Astrocyte (in vitro differentiated cells and primary cell): ENCODE measurements around the gene GALT.

Source experiments
- EZH2 ChIP-seq: IDR thresholded peaks from 2 replicates; pipeline ENCODE4 v1.6.1; 2012; ENCODE audit warnings: mild to moderate bottlenecking, low read length, inconsistent platforms; ENCODE audit not compliant: insufficient read depth
- TF ChIP-seq, protein P1 (sequence below): IDR thresholded peaks from 2 replicates; pipeline ENCODE4 v1.5.1; 2011; ENCODE audit warnings: low read depth, mild to moderate bottlenecking, inconsistent platforms, low read length, moderate library complexity; ENCODE audit not compliant: insufficient read depth

DNA sequence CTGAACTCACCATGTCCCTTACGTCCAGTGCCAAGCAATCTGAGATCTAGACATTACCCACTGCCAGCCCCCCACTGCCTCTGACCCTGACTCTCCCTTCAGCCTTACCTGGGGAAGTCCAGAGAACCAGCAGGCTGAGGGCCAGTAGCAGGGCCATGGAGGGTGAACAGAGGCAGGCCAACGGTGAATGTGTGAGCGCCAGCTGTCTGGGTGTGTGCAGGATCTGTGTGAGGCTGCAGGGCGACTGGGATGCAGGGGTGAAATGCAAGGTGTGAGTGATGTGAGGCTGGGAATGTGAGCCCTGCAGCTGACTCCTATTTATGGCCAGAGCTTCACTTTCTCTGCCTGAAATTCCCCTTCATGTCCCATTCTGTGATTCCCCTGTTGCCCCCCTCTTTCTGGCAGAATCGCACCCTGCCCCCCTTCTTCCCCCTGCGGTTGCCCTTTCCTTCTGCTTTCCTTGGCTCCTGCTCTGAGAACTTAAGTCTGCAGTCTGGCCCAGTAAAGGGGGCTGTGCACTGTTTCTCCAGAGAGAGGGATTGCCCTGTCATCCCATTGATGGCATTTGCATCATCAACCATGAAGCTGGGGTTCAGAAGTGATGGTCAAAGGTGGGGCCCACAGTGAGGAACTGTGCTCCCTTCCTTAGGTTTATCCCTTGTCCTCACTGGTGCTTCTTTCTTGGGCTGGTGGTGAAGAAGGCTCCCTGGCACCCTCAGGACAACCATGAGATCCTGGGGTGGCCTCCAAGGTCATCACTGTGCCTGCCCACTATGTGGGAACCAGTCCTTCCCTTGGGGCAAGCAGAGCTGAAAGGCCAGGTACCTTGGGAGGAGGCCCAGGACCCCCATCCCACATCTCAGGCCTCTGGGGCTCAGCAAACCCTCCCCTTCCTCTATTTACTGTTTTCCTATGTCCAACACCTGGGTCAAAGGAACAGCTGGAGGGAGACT is 44.8 kb downstream of the GALT start, which contains the start of gene CCL19:
- TF ChIP-seq, protein P1, sequence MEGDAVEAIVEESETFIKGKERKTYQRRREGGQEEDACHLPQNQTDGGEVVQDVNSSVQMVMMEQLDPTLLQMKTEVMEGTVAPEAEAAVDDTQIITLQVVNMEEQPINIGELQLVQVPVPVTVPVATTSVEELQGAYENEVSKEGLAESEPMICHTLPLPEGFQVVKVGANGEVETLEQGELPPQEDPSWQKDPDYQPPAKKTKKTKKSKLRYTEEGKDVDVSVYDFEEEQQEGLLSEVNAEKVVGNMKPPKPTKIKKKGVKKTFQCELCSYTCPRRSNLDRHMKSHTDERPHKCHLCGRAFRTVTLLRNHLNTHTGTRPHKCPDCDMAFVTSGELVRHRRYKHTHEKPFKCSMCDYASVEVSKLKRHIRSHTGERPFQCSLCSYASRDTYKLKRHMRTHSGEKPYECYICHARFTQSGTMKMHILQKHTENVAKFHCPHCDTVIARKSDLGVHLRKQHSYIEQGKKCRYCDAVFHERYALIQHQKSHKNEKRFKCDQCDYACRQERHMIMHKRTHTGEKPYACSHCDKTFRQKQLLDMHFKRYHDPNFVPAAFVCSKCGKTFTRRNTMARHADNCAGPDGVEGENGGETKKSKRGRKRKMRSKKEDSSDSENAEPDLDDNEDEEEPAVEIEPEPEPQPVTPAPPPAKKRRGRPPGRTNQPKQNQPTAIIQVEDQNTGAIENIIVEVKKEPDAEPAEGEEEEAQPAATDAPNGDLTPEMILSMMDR: no peak
- TF ChIP-seq EZH2: no peak
